Measurements from ENCODE around the gene KDM8. TPM values are rescaled to one million over a fixed set of nuclear protein-coding genes. Genes with fewer than 3 reads are reported as not detected.

Gene KDM8
- total and polyA plus RNA-seq, 12 donors: 3.4 to 14.6 (median 8.5) TPM

GRCh38 chr16:27240948-27241531 is 37.7 kb downstream of the KDM8 start:
- no peaks in the 10 kb centered on the region for H3K27me3 ChIP-seq
- 61 to 73% (median 70%) methylated on average over 5 to 6 of the region's 6 CpGs for WGBS, 4 donors
- peak in 2 of 7 donors; percentile 43 to 67 for DNase-seq
- H3K4me1 ChIP-seq (replicated peaks in 1 of 2): peaks cover 26 to 76% of the 10 kb centered on the region in 2 donors
- no peaks in the 10 kb centered on the region for H3K9me3 ChIP-seq (replicated peaks in 1 of 3)
- no peak overlapping the region for H3K4me3 ChIP-seq
- no peaks in the 10 kb centered on the region for H3K36me3 ChIP-seq (replicated peaks in 1 of 2)
- intact Hi-C loops (cut with DNase I): no loop called here
- peak overlapping the region in 3 of 5 donors; percentile 4 to 84 (median 67) for H3K27ac ChIP-seq
- TF ChIP-seq POLR2A (IDR thresholded peaks at IDR 0.05): no peak
- no peak for TF ChIP-seq CTCF (IDR thresholded peaks at IDR 0.05)

DNA sequence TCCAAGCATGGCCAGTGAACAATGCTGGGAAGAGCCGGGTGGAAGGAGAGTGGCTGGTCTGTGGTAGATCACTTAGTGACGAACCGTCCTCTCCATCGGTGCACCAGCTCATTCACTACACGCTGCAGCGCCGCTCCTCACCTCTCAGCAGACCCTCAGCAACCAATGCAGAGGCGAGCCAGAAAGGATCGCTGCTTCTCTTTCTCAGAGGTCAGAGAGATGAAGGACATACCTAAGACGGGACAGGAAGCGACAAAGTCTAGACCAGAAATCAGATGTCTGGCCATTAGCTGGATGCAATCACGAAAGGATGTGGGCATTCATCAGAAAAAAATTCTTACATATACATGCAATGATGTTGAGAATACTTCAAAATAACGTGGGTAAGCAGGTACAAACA is 38.3 kb downstream of the KDM8 start:
- Histone ChIP-seq H3K27ac (peak overlapping the region in 3 of 5 donors; percentile 4 to 84 (median 67)), H3K27me3 (no peaks in the 10 kb centered on the region), H3K36me3 (replicated peaks in 1 of 2) (no peaks in the 10 kb centered on the region), H3K4me3 (no peak overlapping the region), H3K4me1 (replicated peaks in 1 of 2) (peaks cover 30 to 77% of the 10 kb centered on the region in 2 donors), H3K9me3 (replicated peaks in 1 of 3) (no peaks in the 10 kb centered on the region)
- intact Hi-C loops (cut with DNase I): no loop called here
- 75 to 79% (median 77%) methylated on average over 13 of the region's 13 CpGs for WGBS, 4 donors
- DNase-seq: peak in 3 of 7 donors; percentile 0 to 43 (median 13)
- TF ChIP-seq POLR2A (IDR thresholded peaks at IDR 0.05) (no peak), CTCF (IDR thresholded peaks at IDR 0.05) (no peak)

DNA sequence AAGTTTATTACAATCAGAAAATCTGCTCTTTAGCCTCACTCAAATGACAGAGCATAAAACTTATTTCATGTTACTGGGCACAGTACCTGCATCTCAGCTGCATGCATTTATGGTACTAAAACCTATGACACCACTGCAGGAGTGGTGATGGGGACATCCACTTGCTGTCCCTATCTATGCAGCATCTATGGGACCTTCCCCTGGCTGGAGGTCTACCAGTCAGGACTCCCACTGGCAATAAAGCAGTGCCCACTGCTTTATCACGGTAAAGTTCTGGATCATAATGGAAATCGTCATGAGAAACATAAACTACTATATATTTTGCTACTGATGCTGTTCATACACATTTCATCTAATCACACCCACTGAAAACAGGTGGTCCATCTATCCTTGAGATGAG is 39.1 kb downstream of the KDM8 start:
- Histone ChIP-seq H3K4me3 (no peak overlapping the region), H3K4me1 (replicated peaks in 1 of 2) (peaks cover 32 to 72% of the 10 kb centered on the region in 2 donors), H3K9me3 (replicated peaks in 1 of 3) (no peaks in the 10 kb centered on the region), H3K27ac (peak overlapping the region; percentile 2 to 84 (median 45)), H3K36me3 (replicated peaks in 1 of 2) (no peaks in the 10 kb centered on the region), H3K27me3 (no peaks in the 10 kb centered on the region)
- WGBS, 4 donors: 78 to 92% (median 84%) methylated on average over 2 of the region's 2 CpGs
- peak in 2 of 7 donors; percentile 14 for DNase-seq
- intact Hi-C loops (cut with DNase I): no loop called here
- TF ChIP-seq POLR2A (IDR thresholded peaks at IDR 0.05) (no peak), CTCF (IDR thresholded peaks at IDR 0.05) (no peak)

DNA sequence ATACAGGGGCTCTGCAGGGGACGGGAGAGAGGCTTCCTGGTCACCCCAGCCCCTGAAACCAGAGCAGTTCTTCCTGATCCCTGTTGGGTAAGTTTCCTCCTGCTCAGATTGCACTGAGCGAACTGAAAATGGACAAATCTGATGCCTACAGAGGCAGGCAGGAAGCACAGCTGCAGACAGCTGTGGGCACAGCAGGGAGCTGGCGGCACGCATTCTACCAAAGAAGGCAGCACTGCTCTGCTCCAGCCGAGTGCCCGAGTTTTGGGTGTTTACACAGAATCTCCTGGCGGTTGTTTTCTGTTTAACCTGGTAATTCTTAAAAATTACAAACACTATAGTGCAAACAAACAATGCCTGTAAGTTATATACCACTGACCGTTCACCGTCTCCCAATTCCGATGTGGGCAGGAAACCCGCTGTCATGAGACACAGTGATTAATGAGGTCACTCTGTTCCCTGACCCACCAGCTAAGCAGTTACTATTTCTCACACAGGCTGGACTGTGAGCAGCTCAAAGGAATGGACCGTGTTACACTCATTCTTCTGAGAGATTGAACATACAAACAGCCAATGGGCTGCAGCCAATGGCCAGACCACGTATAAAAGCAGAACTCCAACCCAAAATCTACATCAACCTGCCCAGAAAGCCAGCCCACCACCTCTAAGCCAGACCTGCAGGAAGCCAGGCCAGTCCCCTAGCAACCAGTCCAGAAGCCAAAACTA is 39.7 kb downstream of the KDM8 start:
- peaks cover 32 to 66% of the 10 kb centered on the region in 2 donors for H3K4me1 ChIP-seq (replicated peaks in 1 of 2)
- 35 to 52% (median 45%) methylated on average over 12 to 13 of the region's 13 CpGs for WGBS, 4 donors
- no peaks in the 10 kb centered on the region for H3K9me3 ChIP-seq (replicated peaks in 1 of 3)
- H3K27me3 ChIP-seq: no peaks in the 10 kb centered on the region
- intact Hi-C loops (cut with DNase I): no loop called here
- H3K4me3 ChIP-seq: no peak overlapping the region
- H3K27ac ChIP-seq: peak overlapping the region; percentile 2 to 84 (median 45)
- TF ChIP-seq POLR2A (IDR thresholded peaks at IDR 0.05) (peak in 1 of 2 donors; percentile 18), CTCF (IDR thresholded peaks at IDR 0.05) (no peak)
- peak in 4 of 7 donors; percentile 51 to 74 (median 56) for DNase-seq
- no peaks in the 10 kb centered on the region for H3K36me3 ChIP-seq (replicated peaks in 1 of 2)

Data from adrenal gland (tissue), 12 donors.